Smooth muscle cell (in vitro differentiated cells): ENCODE data around the gene KMT2D. TPM values are rescaled to one million over a fixed set of nuclear protein-coding genes. Genes with fewer than 3 reads are reported as not detected.

ENCODE experiments used
- DNase-seq: peaks from one replicate; lab custom pipeline; 2025; ENCODE audit not compliant: unreplicated experiment; lab: John Stamatoyannopoulos, UW
- H2AFZ ChIP-seq: fragments of 200-600 bp; sonication (generic); 2 replicates; pipeline ENCODE4 v1.6.0; 2016; ENCODE audit warnings: antibody characterized with exemption, low read depth, mild to moderate bottlenecking
- H3F3A ChIP-seq: fragments of 200-600 bp; sonication (generic); 2 replicates; pipeline ENCODE4 v1.6.0; 2017; ENCODE audit warnings: antibody characterized with exemption, low read depth
- H3K27ac ChIP-seq: fragments of 200-600 bp; sonication (generic); 2 replicates; pipeline ENCODE4 v1.5.1; 2016; ENCODE audit warnings: low read depth, mild to moderate bottlenecking
- H3K27me3 ChIP-seq: fragments of 200-600 bp; sonication (generic); 2 replicates; pipeline ENCODE4 v1.6.1; 2016; ENCODE audit warnings: low read depth, mild to moderate bottlenecking
- H3K36me3 ChIP-seq: fragments of 200-600 bp; sonication (generic); 2 replicates; pipeline ENCODE4 v1.5.1; 2016; ENCODE audit warnings: low read depth
- H3K4me1 ChIP-seq: fragments of 200-600 bp; sonication (generic); 2 replicates; pipeline ENCODE4 v1.5.1; 2016; ENCODE audit warnings: low read depth
- H3K4me2 ChIP-seq: fragments of 200-600 bp; sonication (generic); 2 replicates; pipeline ENCODE4 v1.6.0; 2016; ENCODE audit warnings: mild to moderate bottlenecking
- H3K4me3 ChIP-seq: fragments of 200-600 bp; sonication (generic); 2 replicates; pipeline ENCODE4 v1.5.1; 2016; ENCODE audit warnings: mild to moderate bottlenecking
- H3K79me2 ChIP-seq: fragments of 200-600 bp; sonication (generic); 2 replicates; pipeline ENCODE4 v1.6.0; 2016; ENCODE audit warnings: low read depth, mild to moderate bottlenecking
- H3K9ac ChIP-seq: fragments of 200-600 bp; sonication (generic); 2 replicates; pipeline ENCODE4 v1.6.0; 2016; ENCODE audit warnings: low read depth
- H3K9me3 ChIP-seq: fragments of 200-600 bp; sonication (generic); replicated peaks from 2 replicates; pipeline ENCODE4 v1.5.1; 2016; ENCODE audit warnings: low read depth
- H4K20me1 ChIP-seq: fragments of 200-600 bp; sonication (generic); 2 replicates; pipeline ENCODE4 v1.6.0; 2016; ENCODE audit warnings: low read depth
- WGBS: methylation state at CpG from one replicate; pipeline ENCODE4 v1.1.7; 2016; ENCODE audit warnings: low lambda C conversion rate; 5-methylcytosine and 5-hydroxymethylcytosine counted together
- polyA plus RNA-seq: library from polyadenylated mRNA; unstranded; fragments of >200 nt; fragmentation: Nextera tagmentation; extraction: Ambion mirVana; gene quantifications from 2 replicates; pipeline ENCODE4 v1.2.1, GENCODE V29; 2016
- total RNA-seq: library from RNA; depleted of rRNA; stranded (reverse); fragments of >200 nt; gene quantifications from 2 replicates; pipeline ENCODE4 v1.2.3, GENCODE V29; 2014
- TF ChIP-seq, protein P1 (sequence below): fragments of 200-600 bp; sonication (generic); IDR thresholded peaks from 2 replicates; pipeline ENCODE4 v1.5.1; 2017; ENCODE audit warnings: borderline replicate concordance, mild to moderate bottlenecking, antibody characterized with exemption; ENCODE audit not compliant: insufficient read depth, poor library complexity, severe bottlenecking

KMT2D gene
- total and polyA plus RNA-seq, 2 experiments from 2014 or later = 24.6 to 25.9 TPM

- H3K9me3 ChIP-seq = no peaks in the 10 kb centered on the region
- H3K4me3 ChIP-seq = no peak overlapping the region
- peaks cover 8% of the 10 kb centered on the region for H3K36me3 ChIP-seq
- H3K9ac ChIP-seq = no peak overlapping the region
- no peak overlapping the region for H3K27ac ChIP-seq
- no peaks in the 10 kb centered on the region for H3F3A ChIP-seq
- no peaks in the 10 kb centered on the region for H3K27me3 ChIP-seq
- H3K79me2 ChIP-seq = peaks cover 6% of the 10 kb centered on the region
- no peaks in the 10 kb centered on the region for H3K4me1 ChIP-seq
- DNase-seq = no peak
- H3K4me2 ChIP-seq = no peak overlapping the region
- 91% methylated on average over 4 of the region's 4 CpGs for WGBS
- no peak overlapping the region for H2AFZ ChIP-seq
- peaks cover 33% of the 10 kb centered on the region for H4K20me1 ChIP-seq
- TF ChIP-seq, protein P1, sequence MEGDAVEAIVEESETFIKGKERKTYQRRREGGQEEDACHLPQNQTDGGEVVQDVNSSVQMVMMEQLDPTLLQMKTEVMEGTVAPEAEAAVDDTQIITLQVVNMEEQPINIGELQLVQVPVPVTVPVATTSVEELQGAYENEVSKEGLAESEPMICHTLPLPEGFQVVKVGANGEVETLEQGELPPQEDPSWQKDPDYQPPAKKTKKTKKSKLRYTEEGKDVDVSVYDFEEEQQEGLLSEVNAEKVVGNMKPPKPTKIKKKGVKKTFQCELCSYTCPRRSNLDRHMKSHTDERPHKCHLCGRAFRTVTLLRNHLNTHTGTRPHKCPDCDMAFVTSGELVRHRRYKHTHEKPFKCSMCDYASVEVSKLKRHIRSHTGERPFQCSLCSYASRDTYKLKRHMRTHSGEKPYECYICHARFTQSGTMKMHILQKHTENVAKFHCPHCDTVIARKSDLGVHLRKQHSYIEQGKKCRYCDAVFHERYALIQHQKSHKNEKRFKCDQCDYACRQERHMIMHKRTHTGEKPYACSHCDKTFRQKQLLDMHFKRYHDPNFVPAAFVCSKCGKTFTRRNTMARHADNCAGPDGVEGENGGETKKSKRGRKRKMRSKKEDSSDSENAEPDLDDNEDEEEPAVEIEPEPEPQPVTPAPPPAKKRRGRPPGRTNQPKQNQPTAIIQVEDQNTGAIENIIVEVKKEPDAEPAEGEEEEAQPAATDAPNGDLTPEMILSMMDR = no peak
Observed at GRCh38 chr12:49032276-49032675, 28.3 kb downstream of the KMT2D start.

DNA sequence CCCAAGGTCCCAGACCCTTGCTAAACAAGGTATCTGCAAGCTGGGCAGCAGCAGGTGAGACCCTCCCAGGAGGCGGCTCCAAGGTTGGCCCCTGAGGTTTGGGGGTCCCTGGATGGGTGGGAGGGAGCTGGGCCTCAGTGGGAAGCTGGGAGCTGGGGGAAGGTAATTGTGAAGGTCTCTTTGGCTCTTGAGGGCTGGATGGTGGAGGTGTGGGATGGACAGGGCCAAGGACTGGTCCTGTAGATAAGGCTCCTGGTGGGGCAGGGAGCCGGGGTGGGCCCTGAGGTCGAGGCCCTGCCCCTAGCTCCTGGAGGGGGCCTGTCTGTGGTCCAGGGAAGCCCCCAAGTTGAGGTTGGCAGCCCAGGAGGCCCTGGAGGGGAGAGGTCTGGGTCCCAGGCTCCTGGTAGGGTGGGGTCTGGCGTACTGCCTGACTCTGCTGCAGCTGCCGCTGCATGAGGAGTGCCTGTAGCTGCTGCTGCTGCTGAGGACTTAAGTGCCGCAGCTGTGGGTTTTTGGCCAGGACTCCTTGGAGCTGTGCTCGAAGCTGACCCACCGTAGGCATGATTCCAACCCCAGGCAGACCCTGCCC is 28.9 kb downstream of the KMT2D start:
- Histone ChIP-seq H3K36me3 (peaks cover 8% of the 10 kb centered on the region), H3K9me3 (no peaks in the 10 kb centered on the region), H3K79me2 (peaks cover 3% of the 10 kb centered on the region), H4K20me1 (peaks cover 27% of the 10 kb centered on the region), H3K27ac (no peak overlapping the region), H3K9ac (no peak overlapping the region), H3K4me1 (no peaks in the 10 kb centered on the region), H3K4me2 (no peak overlapping the region), H3F3A (no peaks in the 10 kb centered on the region), H3K27me3 (no peaks in the 10 kb centered on the region), H2AFZ (no peak overlapping the region), H3K4me3 (no peak overlapping the region)
- 99% methylated on average over 8 of the region's 8 CpGs for WGBS
- TF ChIP-seq, protein P1 = no peak
- DNase-seq = no peak

DNA sequence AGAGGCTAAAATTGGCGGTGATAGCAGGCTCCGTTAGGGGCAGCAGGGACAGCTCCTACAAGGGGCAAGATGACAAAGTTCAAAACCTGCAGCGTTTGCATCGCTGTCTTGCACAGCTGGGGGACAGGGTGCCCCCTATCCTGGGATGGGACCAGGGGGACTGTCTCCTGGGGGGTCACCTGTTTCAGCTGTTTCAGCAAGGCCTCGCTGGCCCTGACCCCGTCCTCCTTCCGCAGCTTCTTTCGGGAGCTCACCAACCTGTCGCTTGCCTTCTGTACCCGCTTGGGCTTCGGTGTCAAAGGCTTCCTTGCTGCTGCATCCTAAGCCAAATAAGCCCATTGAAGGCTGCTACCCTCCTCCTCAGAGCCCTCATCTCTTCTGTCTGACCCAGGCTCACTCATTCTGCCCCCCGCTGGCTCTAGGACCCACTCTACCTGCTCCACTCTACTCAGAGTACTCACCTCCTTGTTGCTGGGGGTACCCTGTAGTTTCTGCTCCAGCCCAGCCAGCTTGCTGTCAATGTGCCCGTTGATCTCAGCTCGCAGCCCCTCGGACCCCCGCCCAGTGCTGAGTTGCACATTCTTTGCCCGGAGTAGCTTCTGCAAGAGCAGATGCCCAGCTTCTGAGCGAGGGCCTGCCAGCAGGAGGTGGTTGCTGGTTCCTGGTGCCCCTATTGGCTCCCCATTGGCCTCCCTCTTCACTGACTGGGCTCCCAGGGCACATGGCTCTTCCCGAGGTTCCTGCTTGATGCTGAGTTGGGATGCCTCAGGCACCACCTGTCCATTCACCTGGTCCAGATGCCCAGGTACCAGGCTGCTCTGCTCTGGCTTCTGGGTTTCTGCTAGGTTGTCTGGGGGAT is 29.7 kb downstream of the KMT2D start:
- no peak for DNase-seq

More for the DNA sequence above, 29.7 kb downstream of the KMT2D start:
- Histone ChIP-seq H3K9ac (no peak overlapping the region), H3K27me3 (no peaks in the 10 kb centered on the region), H3K4me2 (no peak overlapping the region), H3K79me2 (no peaks in the 10 kb centered on the region), H4K20me1 (peaks cover 25% of the 10 kb centered on the region), H3F3A (no peaks in the 10 kb centered on the region), H3K4me3 (no peak overlapping the region), H3K27ac (no peak overlapping the region), H2AFZ (no peak overlapping the region), H3K9me3 (no peaks in the 10 kb centered on the region), H3K36me3 (peaks cover 8% of the 10 kb centered on the region), H3K4me1 (no peaks in the 10 kb centered on the region)
- TF ChIP-seq, protein P1 = no peak
- 99% methylated on average over 19 of the region's 19 CpGs for WGBS
